Left renal cortex interstitium (tissue), 4 donors: ENCODE measurements around the gene KRT13. TPM values are rescaled to one million over a fixed set of nuclear protein-coding genes. Genes with fewer than 3 reads are reported as not detected.
"Not testable (repeated sequence)": the region's sequence is repeated elsewhere in the genome, so short reads cannot be mapped to it uniquely, and the experiment has no call there.

Experiments used
- DNase-seq, 4 donors: peaks; one replicate each; pipeline ENCODE4 v3.0.0-alpha.2; 2013; ENCODE audit warnings: low read depth in 4 of 4, low spot score in 2 of 4, missing footprints in 1 of 4
- polyA plus RNA-seq, 4 donors: library from polyadenylated mRNA; unstranded; fragments of 120-200 nt; gene quantifications; one replicate each; pipeline ENCODE4 v1.2.1, GENCODE V29; 2013; ENCODE audit not compliant: insufficient read length in 4 of 4

KRT13 gene
- under 1 TPM; 0.31 to 0.93 (median 0.40) TPM for polyA plus RNA-seq

DNA sequence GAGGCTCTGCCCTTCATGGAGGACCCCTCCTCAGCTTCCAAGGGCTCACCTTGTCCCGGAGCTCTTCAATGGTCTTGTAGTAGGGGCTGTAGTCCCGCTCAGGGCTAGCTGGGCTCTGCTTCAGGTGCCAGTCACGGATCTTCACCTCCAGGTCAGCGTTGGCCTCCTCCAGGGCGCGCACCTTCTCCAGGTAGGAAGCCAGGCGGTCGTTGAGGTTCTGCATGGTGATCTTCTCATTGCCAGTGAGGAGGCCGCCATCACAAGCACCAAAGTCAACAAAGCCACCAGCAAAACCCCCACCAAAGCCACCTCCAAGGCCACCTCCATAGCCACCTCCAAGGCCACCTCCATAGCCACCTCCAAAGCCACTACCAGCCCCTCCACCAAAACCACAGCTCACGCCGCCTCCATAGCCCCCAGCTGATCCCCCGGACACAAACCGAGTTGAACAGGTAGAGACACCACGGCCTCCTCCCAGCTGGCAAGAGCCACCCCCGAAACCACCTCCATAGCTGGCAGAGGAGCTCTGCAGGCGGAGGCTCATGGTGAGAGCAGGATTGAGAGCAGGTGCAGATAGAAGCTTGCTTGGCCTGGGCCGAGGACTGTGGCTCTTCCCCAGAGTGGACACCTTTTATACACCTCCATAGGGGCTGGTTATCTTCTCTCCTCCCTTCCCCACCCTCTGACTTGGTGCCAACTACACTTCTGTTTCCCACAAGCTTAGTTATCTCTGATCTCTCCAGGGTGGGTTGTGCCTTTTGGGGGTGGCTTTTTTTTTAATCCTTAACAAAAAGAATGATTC lies at the start of gene KRT13:
KRT13 (minus strand) TSS at position 606 of the 802 bp plus-strand sequence; CDS start at position 544, 62 bp downstream.
- no peak for DNase-seq

DNA sequence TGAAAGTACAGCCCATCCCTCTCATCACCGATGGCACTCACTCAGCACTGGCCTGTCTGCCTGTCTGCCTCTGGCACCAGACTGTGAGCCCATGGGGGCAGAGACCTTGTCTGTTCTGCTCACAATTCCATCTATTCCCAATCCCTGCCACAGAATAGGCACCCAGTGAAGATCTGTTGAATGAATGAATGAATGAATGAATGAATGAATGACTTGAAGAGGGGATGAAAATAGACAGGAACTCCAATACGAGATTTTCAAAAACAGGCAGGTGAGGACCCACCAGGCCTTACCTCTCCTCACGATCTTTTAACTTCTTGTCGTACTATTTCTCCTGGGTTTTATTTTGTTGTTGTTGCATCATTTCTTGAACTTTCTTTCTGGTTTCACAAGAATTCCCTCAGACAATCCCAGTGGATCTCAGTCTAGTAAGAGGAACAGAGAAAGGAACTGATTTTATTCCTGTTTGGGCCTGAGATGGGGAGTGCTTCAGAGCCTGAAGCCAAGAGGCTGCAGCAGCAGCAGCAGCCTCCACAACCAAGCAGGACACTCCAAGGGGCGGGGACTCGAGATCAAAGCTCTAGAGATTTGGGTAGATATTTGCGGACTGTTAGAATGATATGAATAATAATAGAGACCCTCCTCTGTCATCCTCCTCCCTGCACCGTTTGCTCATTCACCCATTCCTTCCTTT lies 48.7 kb upstream of the KRT13 start:
- no peak for DNase-seq

DNA sequence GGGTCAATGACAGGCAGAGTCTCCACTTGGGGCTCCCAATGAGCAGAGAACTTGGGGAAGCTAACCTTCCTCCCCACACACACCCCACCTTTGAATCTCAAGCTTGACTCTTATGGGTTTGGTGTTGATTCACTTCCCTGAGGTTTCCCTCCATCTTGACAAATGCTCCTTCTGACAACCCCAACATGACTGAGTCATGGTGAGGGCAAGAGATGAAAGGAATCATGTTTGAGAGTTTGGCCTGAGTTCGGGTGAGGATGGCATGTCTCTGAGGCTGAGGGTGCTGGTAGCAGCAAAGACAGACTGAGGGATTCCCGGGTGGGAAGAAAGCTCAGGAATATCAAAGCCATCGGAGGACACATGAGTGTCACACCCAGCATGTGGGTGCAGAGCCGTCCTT lies 47.8 kb upstream of the KRT13 start:
- no peak for DNase-seq

DNA sequence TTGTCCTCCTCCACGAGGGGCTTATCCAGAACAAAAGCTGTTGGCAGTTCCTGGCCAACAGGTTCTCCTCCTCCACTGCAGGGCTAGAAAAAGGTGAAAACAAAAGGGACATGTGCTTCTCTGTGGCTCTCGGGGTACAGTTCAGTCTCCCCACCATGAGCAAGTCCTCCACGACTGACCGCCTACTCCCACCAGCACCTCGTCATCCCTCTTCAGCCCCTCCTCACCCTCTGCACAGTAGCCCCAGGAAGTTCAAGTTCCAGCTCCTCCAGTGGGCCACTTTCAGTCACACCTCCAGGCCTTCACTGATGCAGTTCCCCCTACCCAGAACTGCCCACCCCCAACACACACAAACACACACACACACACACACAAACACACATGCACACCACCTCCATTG lies 47.0 kb upstream of the KRT13 start:
- DNase-seq, result no peak

DNA sequence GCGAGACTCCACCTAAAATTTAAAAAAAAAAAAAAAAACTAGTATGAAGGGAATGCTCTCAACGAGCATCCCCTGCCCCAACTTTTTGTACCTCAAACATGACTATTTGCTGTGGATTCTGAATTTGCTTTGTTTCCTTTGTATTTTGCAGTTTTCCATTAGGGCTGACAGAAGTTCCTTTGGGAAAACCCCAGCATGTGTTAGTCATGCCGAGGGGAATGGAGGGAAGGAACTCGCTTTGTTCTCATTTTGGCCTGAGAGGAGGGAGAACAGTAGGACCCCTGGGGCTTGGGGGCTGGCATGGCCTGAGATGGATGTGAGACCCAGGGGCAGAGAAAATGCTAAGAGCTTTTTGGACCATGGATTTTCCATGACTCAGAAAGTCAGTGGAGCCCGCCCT lies 46.0 kb upstream of the KRT13 start:
- DNase-seq, result no peak

DNA sequence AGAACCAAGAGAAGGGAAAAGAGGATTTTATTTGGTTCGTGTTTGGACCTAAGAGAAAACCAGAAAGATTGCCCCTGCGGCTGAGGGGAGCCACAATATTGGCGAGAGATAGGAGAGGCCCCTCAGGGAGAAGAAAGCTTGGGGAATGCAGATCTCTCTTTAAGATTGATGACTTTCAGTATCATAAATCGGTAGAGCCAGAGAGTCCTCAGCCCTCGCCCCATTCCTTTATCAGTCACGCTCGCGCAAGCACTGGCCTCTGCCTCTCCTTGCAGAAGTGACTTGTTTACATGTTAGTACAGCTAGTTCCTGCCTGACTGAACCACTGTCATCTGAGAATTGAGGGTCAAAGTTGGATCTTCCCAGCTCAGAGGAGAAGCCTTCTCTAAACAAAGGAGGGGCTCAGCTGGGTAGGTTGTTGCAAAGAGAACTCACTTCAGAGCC lies 44.2 kb upstream of the KRT13 start:
- DNase-seq, result no peak

DNA sequence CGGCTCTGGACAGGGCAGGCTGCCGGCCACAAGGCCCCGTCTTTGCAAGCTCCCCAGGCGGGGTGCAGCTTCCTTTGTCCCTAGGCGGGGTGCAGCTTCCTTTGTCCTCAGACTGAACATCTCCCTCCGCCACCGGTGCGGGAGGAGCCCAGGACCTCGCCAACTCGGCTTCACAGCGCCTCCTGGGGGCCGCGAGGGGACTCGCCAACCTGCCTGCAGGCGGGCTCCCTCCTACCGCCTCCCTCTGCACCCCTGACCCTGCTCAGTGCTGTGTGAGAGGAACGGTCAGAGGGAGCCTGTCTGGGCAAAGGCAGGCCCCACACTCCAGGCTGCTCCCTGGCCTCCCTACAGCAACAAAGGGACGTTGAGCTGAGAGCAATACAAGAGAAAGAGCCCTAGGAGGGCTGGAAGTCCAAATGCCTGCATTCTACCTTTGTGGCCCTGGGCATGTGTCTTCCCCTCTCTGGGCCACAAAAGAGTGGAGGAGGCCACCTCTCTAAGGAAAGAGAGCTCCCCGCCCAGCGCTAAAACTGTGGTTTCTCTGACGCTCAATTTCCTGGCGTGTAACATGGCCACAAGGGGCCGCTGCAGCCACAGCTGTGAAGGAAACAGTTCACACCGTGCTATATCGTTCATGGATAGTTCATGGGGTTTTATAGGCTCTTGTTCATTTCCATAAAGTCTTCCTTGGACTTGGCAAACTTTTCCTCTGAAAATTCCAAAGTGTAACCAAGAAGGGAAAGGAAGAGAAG lies 43.6 kb upstream of the KRT13 start:
- peak in 3 of 4 donors; percentile 66 to 79 (median 77) for DNase-seq

DNA sequence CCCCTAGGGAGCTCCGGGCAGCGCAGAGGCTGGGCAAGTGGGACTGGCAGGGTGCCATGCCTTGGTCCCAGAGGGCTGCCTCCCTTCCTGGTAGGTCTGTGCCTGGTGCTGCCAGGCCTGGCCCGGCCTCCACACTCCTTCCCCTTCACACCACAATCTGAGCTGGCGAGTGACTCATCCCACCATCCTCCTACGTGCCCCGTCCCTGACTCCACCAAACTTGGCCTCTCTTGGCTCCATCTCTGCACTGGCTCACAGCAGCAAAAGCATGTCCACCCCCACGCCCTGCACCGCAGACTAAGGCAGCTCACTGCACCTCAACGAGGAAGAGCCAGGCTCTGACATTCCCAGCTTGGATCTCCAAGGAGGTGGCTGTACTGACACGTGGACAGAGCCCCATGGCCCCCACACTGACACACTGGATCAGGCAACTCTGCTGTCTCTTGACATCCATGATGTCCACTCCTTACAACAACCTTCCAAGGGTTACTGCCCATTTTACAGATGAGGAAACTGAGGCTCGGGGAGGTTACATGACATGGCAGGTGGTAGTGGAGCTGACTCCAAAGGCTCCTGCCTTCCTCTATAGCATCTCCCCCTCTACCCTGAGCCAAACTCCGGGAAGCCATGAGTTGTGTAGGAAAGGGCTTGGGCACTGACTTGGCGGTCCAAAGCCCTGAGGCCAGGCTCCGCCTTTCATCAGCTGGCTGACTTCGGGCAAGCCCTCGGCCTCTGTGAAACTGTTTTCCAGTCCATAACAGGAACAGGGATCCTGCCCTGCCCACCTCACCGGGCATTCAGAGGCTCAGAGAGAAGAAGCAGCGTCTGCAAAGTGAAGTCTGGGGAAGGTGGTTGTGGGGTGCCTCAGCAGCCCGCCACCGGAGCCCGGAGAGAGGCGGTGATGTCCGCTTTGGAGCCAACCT lies 42.8 kb upstream of the KRT13 start:
- no peak for DNase-seq

DNA sequence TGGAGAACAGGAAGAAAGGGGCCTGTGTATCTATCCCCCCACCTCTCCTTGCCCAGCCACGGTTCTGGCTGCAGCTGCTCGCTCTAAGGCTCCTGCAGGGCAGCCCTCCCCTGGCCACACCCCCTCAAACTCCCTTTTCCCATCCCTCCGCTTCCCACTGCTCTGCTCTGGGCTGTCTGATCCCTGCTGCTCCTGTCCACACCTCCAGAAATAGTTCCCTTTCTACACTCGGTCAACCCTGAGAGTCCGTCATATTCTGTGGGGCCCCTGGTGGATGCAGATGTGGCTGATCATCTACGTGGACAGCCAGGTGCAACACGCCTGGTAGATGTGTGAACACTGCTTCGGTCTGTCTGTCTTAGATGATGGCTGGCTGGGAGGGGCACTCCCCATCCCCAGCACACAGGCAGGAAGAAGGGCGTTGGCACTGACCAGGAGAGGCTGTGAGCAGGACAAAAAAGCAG lies 42.0 kb upstream of the KRT13 start:
- no peak for DNase-seq

DNA sequence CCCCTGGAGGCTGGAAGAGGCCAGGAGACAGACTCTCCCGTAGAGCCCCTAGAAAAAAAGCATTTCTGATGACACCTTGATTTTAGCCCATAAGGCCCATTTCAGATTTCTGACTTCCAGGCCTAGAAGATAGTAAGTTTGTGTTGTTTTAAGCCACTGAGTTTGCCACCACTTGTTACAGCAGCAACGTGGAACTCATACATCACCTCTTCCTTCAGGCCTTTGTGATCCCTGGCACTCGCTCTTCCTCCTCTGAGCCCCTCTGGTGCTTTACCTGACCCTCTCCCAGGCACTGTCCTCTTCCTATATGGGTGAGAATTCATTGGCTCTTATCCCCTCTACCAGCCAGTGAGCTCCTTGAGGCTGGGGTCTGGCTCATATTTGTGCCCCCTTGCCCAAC lies 41.4 kb upstream of the KRT13 start:
- no peak for DNase-seq

DNA sequence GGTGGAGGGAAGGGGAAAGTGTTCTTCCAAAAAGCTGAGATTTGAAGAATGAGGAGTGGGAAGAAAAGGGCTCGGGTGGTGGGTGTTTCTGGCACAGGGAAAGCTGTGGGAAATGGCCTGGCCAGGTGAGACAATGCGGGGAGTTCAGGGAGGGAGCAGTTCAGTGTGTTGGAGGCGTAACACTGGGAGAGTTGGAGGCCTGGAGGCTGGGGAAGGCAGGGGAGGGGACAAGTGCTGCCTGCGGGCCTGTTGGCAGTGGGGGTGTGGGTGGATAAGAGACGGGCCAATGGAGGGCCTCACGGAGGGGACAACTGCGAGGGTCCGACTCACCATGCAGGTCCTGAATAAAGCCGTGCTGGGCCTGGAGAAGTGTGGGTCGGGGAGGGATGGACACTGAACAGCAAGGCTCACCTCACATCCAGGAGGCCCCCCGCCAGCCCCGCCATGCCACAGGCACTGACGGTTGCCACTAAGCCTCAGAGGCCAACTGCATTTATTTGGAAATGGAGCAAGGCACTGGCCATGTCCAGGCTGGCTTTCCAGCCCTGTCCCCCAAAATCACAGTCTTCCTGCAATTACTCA lies 40.5 kb upstream of the KRT13 start:
- DNase-seq, result no peak

DNA sequence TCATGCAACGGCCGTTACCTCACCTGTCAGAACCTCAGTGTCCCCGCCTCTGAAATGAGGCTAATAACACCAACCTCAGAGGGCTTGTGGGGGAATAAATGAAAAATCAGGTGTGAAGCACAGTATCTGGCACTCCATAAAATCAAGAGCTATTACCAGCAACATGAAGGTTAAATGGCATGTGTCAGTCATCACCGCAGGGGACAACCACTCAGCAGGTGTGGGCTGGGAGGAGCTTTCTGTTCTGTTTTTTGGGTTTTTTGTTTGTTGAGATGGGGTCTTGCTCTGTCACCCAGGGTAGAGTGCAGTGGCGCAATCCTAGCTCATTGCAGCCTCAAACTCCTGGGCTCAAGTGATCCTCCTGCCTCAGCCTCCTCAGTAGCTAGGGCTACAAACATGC lies 39.5 kb upstream of the KRT13 start:
- DNase-seq, result no peak

DNA sequence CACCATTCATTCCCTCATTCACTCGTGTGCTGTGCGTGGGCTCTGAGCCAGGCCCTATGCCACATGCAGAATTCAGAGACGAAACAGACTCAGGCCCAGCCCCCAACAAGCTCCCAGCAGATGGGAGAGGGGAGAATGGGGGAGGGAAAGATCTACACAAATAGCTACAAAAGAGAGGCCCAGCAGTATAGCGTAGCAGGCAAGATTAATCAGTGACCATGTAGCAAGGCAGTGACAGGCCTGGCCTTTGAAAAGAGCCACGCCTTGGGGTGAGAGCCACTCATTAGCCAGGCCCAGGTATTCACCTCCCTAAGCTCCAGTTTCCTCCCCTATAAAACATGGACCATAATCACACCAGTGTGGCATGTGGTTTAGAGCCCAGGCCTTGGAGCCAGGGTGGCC lies 39.1 kb upstream of the KRT13 start:
- DNase-seq, result no peak

DNA sequence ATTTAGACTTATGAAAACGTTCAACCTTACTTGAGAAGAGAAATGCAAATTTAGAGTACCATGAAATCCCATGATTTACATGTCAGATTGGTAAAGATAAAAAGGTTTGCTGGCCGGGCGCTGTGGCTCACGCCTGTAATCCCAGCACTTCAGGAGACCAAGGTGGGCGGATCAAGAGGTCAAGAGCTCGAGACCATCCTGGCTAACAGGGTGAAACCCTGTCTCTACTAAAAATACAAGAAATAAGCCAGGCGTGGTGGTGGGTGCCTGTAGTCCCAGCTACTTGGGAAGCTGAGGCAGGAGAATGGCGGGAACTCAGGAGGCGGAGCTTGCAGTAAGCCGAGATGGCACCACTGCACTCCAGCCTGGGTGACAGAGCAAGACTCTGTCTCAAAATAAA lies 37.4 kb upstream of the KRT13 start:
- not testable (repeated sequence) for DNase-seq

DNA sequence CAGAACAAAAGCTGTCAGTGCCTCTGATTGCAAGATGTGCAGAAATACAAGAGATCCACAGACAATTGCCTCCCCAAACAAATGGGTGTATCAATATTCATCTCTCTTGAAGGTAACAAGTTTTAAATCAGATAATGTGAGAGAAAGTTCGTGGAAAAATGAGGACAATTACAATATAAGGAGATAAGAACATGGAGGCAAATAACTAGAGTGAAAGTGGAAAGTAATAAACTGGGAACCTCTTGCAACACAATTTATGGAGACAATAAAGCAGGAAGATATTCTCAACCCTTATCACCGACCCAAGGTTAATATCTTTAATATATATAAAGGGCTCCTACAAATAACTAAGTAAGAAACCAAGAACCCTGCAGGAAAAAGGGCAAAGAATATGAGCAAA lies 36.9 kb upstream of the KRT13 start:
- DNase-seq, result no peak

DNA sequence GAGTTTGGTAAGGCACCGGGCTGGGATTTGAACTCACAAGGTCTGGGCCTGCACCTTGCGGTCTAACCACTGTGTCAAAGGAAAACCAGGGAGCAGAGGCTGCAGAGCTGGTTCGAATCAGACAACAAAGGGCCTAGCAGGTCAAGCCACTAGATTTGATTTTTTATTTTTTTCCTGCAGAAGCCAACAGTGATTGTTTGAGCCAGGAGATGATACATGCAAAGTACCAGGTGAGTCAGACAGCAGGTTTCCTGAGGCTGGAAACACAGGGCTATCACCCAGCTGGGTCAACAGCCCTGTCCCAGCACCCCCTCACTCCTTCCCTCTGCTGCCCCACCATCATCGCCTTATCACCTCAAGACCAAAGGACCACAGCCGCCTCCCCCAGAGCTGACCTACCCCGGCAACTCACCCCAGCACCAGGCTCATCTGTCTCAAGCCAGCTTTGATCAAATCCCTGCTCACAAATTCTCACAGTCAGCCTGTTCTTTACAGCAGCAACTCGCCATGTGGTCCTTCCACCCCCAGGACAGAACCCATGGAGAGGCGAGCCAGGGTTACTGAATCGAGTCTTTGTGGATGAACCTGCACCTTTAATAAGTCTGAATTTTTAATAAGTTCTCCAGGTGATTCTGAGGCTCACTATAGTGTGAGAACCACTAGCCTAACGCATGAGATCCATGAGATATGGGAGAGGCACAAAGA lies 35.7 kb upstream of the KRT13 start:
- no peak for DNase-seq

DNA sequence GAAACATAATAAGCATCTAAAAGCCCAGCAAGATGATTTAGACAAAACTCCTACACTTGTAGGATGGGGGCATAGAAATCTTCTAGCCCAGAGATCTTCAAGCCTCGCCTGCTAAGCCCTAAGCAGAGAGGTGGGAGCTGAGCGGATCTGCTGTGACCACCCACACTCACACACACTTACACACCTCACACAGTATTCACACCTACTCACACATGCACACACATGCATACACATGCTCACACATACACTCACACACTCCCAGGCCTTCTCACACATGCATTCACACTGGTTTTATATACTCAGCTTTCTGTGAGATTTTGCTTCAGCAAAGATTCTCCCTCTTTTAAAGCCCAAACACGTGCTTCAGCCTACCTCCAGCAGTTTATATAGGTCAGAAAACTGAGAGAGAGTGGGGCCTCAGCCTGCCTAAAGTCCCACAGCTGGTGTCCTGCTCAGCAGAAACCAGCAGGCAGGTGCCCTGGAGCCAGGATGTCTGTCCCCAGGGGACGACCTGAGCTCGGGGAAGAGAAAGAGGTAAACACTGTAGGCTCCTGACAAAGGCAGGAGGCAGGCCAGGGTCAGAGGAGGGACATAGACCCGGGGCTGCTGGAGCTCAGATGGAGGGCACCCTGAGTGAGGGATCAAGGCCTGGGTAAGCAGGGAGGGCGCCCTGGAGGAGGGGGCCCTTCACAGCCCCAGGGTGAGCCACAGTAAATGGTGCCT lies 34.7 kb upstream of the KRT13 start:
- DNase-seq, result no peak

DNA sequence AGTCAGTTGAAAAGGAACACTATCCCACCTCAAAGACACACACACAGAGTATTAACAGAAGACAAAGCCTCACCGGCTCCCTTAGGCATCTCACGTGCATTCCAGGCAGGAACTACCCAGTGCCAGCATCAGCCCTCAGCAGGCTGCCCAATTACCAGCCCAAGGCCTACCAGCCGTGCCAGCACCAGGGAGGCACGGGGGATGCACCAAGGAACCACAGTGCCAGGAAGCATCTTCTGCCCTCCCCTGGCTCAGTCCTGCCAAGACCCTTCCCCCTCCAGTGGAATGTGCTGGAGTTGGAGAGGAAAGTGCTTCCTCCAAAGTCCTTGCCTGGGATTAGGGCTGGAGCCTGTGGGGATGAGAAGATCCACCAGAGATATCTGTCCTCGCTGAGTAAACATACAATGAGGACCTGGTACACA lies 33.7 kb upstream of the KRT13 start:
- DNase-seq, result no peak
